Hippocampal formation (tissue), 2 donors: ENCODE measurements around the gene TMIE.
"Not testable (repeated sequence)": the region's sequence is repeated elsewhere in the genome, so short reads cannot be mapped to it uniquely, and the experiment has no call there.

Experiments
- DNase-seq, 2 donors: peaks; one replicate each; lab custom pipeline; 2025; lab: John Stamatoyannopoulos, UW

Gene TMIE

GRCh38 chr3:46685446-46685845, 15.7 kb upstream of the TMIE start:
- no peak for DNase-seq

DNA sequence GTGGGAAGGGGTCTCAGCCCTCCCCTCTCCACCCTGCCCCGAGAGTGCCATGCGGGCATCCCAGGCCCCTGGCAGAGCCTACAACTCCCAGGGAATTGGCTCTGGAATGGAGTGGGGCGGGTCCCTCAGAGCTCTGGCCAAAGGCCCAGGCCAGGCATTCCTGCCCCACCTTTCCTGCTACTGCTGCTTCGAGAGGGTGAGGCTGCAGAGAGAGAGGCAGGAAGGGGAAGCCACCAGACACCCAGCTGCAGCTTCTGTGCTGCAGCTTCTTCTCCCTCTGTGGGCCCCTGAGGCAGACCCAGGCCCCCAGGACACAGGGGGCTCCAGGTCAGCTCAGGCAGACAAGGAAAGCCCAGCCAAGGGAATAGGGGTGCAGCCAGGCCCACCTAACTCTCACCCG, 10.4 kb upstream of the TMIE start:
- DNase-seq, result no peak

- DNase-seq, result no peak
Observed at GRCh38 chr3:46692566-46692990, 8.6 kb upstream of the TMIE start.

GRCh38 chr3:46693038-46693891, 7.9 kb upstream of the TMIE start, which contains the start of gene ALS2CL:
TSS of gene ALS2CL (minus strand) at chr3:46693679. CDS start at chr3:46689440, 4,239 bp downstream.
- DNase-seq, result peak in 1 of 2 donors; percentile 9

DNA sequence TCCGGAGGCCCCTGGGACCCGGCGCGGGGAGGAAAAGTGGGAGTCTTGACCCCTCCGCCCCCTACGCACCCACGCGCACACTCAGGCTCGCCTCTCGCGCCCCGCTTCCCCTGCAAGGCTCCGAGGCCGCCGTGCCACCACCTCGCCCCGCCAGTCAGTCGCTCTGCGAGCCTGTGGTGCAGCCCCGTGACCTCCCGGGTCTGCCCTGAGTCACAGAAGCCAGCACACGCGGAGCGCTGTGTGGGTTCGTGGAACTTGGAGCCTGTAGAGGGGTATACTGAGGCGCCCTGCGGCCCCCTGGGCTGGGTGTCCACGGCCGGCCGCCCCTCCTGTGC, 7.3 kb upstream of the TMIE start:
- no peak for DNase-seq

- no peak for DNase-seq
Observed at GRCh38 chr3:46694520-46694919, 6.7 kb upstream of the TMIE start.

GRCh38 chr3:46695177-46695961, 5.8 kb upstream of the TMIE start:
- DNase-seq, result peak in 1 of 2 donors; percentile 11

GRCh38 chr3:46695962-46696894, 5.0 kb upstream of the TMIE start:
- no peak for DNase-seq

DNA sequence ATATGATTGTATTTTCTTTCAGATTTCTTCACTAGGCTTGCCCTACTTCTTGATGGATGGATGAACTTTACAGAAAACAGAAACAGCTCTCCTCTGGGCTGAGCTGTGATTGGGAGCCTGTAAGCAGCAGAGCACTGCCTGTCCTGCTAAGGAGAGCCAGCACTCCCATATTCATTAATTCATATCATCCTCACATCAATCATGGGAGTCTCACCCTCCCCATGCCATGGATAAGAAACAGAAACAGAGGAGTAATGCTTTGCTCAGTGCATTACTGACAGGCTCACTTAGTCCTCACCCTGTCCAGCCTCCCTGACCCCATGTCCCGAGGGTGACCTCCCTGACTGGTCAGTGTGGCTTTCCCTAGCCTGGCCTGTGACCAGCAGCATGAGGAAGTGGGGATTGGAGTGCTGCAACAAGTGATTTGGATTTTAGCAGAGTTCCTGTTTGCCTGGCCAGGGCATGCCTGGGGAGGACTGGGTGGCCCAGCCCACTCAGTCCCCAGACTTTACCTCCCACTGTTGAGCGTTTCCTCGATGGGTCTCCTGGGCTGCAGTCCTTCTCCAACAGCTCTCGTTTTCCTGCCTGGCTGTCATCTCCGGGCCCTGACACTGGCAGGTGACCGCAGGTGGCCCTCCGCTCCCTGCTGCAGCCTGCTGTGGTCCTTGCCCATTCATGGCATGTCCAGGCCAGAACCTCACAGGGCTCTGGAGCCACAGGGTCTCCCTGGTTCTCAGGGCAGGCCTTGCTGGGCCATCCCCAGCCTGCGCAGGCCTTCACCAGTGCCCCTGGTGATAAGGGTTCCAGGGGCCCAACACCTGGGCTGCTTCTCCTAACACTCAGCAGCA, 1.3 kb upstream of the TMIE start:
- peak in 1 of 2 donors; percentile 23 for DNase-seq

GRCh38 chr3:46700772-46701171, 420 bp upstream of the TMIE start:
- peak in 1 of 2 donors; percentile 44 for DNase-seq

DNA sequence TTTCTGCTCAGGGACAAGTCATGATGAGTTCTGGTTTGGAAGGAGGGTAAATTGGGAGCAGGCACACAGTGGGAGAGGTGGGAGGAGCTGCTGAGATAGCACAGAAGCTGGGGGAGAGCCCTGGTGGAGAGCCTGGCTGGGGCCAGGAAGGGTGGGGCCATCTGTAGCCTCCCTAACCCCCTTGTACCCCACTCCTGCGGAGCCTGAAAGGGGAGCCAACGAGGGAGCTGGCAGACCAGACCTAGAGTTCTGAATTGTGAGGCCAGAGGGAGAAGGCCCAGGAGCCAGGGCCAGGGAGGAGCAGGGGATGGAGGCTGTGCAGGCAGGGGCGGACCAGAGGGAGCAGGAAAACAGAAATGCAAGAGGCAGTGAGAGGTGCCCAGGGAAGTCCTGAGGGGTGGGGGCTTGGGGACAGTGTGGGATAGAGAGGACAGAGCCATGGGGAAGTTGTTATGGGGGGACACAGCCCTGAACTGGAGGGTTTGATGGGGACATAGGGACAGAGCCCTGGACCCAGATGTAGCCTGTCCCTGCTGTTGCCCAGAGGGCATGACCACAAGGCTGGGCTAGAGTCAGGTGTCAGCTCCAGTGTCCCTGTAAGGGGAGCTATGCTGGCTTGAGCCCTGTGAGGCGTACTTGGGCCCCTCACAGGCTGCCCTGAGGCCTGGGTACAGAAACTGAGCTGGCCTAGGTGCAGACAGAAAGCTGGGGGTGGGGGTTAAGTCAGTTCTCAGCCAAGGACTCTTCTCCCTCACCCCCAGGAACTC, 1.2 kb downstream of the TMIE start:
- DNase-seq, result no peak

DNA sequence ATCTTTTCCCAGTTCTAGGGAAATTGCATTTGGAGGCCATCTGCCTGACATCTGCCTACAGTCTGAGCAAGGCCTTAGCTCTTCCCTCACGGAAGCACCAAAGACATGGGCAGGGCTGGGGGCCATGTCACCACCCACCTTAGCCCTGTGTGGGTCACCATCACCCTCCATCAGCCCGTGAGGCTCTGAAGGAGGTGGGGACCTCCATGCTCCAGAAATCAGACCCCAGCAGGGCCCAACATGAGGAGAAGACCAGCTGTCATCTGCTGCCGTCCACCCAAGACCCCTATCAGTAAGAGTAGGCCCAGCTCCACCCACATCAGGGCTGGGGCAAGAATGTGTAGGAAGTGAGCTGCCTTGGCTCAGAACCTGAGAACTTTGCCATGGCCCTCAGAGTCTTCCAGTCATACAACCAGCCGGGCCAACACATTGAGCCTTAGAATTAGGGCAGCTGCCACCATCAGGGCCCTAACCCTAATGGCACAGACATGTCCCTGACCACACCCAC, 1.9 kb downstream of the TMIE start:
- DNase-seq, result no peak

GRCh38 chr3:46704346-46704745, 3.2 kb downstream of the TMIE start:
- DNase-seq, result not testable (repeated sequence)

DNA sequence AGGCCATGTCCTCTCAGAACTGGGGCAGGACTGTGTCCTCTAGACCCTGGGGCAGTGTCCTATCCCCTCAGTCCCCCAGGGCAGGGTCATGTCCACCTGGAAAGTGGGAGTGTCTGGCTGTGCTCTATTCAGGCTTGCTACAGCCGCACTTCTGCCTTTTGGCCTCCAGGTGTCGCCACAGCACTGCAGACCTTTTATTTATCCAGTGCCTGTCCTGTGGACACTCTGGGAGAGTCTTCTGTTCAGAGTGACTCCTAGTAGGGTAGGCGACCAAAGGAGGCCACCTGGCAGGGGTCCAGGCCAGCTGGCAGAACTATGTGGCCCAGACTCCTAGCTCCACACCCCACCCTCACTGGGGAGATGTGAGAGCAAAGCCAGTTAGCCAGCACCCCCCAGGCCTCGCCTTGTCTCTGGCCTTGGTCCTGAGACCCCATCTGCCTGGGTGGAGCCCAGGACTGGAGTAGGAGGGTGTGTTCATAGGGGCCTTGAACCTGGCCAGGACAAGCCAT, 3.9 kb downstream of the TMIE start:
- DNase-seq, result peak; percentile 33 to 70

DNA sequence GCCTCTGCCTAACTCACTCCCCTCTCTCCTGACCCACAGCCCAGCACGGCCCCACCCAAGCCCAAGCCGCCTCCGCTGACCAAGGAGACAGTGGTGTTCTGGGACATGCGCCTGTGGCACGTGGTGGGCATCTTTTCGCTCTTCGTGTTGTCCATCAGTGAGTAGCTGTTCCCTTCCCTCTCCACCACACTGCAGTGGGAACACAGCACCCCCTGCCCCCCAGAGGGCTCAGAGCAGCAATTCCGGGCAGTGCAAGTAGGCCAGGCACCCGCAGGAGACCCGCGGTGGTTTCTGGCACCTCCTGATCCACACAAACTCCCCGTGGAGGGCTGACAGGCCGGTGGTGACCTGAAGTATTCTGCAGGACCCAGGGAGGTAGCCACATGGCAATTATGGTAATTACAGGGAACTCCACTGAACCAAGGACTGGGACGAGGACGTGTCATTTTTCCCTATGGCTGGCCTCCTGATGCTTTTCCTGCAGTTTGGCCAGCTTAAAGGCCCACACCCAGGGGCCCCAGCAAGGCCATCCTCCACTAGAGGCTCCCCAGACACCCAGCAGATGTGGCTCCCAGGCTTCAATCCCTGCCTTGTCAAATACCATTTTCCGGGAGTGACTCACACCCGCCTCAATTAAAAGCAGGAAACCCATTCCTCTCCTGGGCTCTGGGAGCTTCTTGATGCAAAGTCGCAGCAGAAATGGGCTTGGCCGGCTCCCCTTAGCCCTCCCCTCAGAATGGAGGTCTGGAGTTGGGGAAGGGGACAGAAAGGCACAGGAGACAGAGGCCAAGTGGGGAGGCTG, 4.8 kb downstream of the TMIE start:
- DNase-seq, result no peak

DNA sequence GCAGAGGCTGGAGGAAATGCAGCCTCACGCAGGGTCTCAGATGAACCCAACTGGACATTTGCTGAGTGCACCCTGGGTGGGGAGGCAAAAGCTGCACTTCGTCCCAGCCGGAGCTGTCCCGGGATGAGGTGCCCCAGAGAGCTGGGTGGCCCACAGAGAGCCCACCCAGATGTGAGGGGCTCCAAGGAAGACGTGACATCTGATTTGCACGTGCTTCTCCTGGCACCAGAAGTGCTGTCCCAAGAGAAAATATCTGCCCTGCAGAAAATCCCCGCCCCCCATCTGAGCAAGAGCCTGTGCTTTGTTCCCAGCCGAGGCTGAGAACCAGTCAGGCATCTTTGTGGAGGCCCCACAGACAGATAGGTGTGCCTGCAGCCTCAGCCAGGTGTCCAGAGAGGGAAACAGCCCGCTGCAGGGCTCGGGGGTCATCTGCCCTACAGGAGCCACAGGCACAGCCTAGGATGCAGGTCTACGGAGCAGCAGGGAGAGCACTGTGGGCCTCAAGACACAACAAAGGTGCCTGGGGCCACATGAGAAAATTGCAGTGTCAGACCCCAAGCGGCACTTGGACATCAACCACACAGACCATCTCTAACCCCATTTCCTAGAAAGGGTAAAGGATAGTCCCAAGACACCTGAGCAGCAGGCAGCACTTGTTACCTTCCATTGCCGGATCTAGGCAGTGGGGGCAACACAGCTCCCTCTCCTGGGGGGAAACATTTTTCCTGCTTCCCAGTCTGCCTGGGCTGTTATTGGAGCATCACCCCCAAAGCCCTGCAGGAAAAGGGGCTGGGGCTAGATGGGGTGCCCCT, 5.8 kb downstream of the TMIE start:
- DNase-seq, result no peak

GRCh38 chr3:46707601-46708011, 6.4 kb downstream of the TMIE start:
- no peak for DNase-seq
